HCT116 (cell line): ENCODE results near the gene LCN10. TPM values are rescaled to one million over a fixed set of nuclear protein-coding genes. Genes with fewer than 3 reads are reported as not detected.

ENCODE experiments used
- ATAC-seq: fragments of 200-7000 bp; cut with Tn5 transposase; 2 replicates; pipeline ENCODE4 v1.9.1; 2020; ENCODE audit warnings: mild to moderate bottlenecking, moderate library complexity
- BruUV-seq: library from RNA; stranded (reverse); fragments of 400-500 nt; replicated peaks from 2 replicates; lab custom pipeline; 2021; lab: Mats Ljungman, UMichigan
- CTCF ChIA-PET: fragments of 300-600 bp; sonication (Branson Sonifier 250); formaldehyde crosslinking; loops from one replicate; lab custom pipeline; 2021; ENCODE audit warnings: antibody characterized with exemption; lab: Charles Lee
- POLR2A ChIA-PET: fragments of 300-600, 350-600 bp; sonication (Branson Sonifier 250); formaldehyde crosslinking; loops from one replicate; lab custom pipeline; 2021; ENCODE audit warnings: antibody characterized with exemption; lab: Charles Lee
- RAD21 ChIA-PET, 2 experiments: fragments of 300-600 bp; sonication (Branson Sonifier 250); formaldehyde crosslinking; loops; one replicate each; lab custom pipeline; 2023; ENCODE audit warnings: low total read pairs in 2 of 2; ENCODE audit not compliant: uncharacterized antibody in 2 of 2, unreplicated experiment in 2 of 2, low non-redundant PET in 1 of 2; lab: Charles Lee
- DNase-seq: peaks from one replicate; pipeline ENCODE4 v3.0.0-alpha.2; 2010; ENCODE audit warnings: low read depth, low spot score
- H2AFZ ChIP-seq: fragments of 200-600 bp; shearing (Covaris generic), sonication (generic); 2 replicates; pipeline ENCODE4 v1.6.1; 2017; ENCODE audit warnings: low read depth, mixed run types, mixed read lengths, antibody characterized with exemption, low read length; ENCODE audit not compliant: poor library complexity, severe bottlenecking
- H3K27ac ChIP-seq: 2 replicates; pipeline ENCODE4 v1.5.1; 2012; ENCODE audit warnings: low read depth, low read length
- H3K27me3 ChIP-seq: fragments of 200-600 bp; sonication (generic); 2 replicates; pipeline ENCODE4 v1.6.1; 2016; ENCODE audit warnings: mixed run types, low read length, mixed read lengths; ENCODE audit not compliant: insufficient read depth
- H3K36me3 ChIP-seq, 2 experiments: fragments of 200-500 bp in 1 of 2; fragments of 200-600 bp in 1 of 2; sonication (Bioruptor generic) in 1 of 2; sonication (generic) in 1 of 2; 2 replicates each; pipeline versions ENCODE4 v1.5.1 to v1.6.1; 2014 to 2016; ENCODE audit warnings: low read length in 2 of 2, inconsistent platforms in 1 of 2, mixed read lengths in 1 of 2, mixed run types in 1 of 2; ENCODE audit not compliant: insufficient read depth in 2 of 2, control insufficient read depth in 1 of 2
- H3K4me1 ChIP-seq, 2 experiments: fragments of 200-600 bp in 1 of 2; sonication (generic) in 1 of 2; 2 replicates each; pipeline versions ENCODE4 v1.5.1 to v1.6.1; 2012 to 2017; ENCODE audit warnings: low read length in 2 of 2, inconsistent platforms in 1 of 2, mild to moderate bottlenecking in 1 of 2, mixed read lengths in 1 of 2, mixed run types in 1 of 2, moderate library complexity in 1 of 2; ENCODE audit not compliant: insufficient read depth in 2 of 2, control insufficient read depth in 1 of 2
- H3K4me2 ChIP-seq: fragments of 200-600 bp; sonication (generic); 2 replicates; pipeline ENCODE4 v1.6.1; 2017; ENCODE audit warnings: mixed run types, low read length, mixed read lengths
- H3K4me3 ChIP-seq, 2 experiments: fragments of 200-600 bp in 1 of 2; sonication (generic) in 1 of 2; replicated peaks in 1 of 2; 2 replicates each; pipeline ENCODE4 v1.5.1; 2011 to 2016; ENCODE audit warnings: low read length in 2 of 2, control low read depth in 1 of 2, low read depth in 1 of 2, mild to moderate bottlenecking in 1 of 2, mixed read lengths in 1 of 2, mixed run types in 1 of 2
- H3K79me2 ChIP-seq: fragments of 200-600 bp; sonication (generic); 2 replicates; pipeline ENCODE4 v1.6.1; 2017; ENCODE audit warnings: mild to moderate bottlenecking, mixed run types, low read length, moderate library complexity, mixed read lengths; ENCODE audit not compliant: insufficient read depth
- H3K9ac ChIP-seq: fragments of 200-600 bp; sonication (generic); 2 replicates; pipeline ENCODE4 v1.6.1; 2016; ENCODE audit warnings: low read length, mixed read lengths
- H3K9me2 ChIP-seq: fragments of 200-600 bp; sonication (generic), shearing (Covaris generic); 2 replicates; pipeline ENCODE4 v1.6.1; 2017; ENCODE audit warnings: mixed run types, mild to moderate bottlenecking, moderate library complexity; ENCODE audit not compliant: insufficient read depth
- H3K9me3 ChIP-seq, 2 experiments: fragments of 200-500 bp in 1 of 2; fragments of 200-600 bp in 1 of 2; sonication (Bioruptor generic) in 1 of 2; sonication (generic) in 1 of 2; 2 replicates each; pipeline ENCODE4 v1.6.1; 2014 to 2017; ENCODE audit warnings: low read length in 2 of 2, mixed read lengths in 2 of 2, inconsistent platforms in 1 of 2, low read depth in 1 of 2, mild to moderate bottlenecking in 1 of 2, mixed run types in 1 of 2, moderate library complexity in 1 of 2; ENCODE audit not compliant: control insufficient read depth in 1 of 2, insufficient read depth in 1 of 2
- H4K20me1 ChIP-seq: fragments of 200-600 bp; sonication (generic), shearing (Covaris generic); 2 replicates; pipeline ENCODE4 v1.6.1; 2017; ENCODE audit warnings: mixed run types, mild to moderate bottlenecking, moderate library complexity; ENCODE audit not compliant: insufficient read depth
- CBX3 ChIP-seq: IDR thresholded peaks from 2 replicates; pipeline ENCODE4 v1.6.1; 2012; ENCODE audit warnings: low read depth
- CEBPB ChIP-seq: IDR thresholded peaks from 2 replicates; pipeline ENCODE4 v1.6.1; 2012; ENCODE audit warnings: low read depth
- CTCF ChIP-seq, 3 experiments: fragments of 200-600 bp in 1 of 3; sonication (generic) in 1 of 3; IDR thresholded peaks in 2 of 3; conservative IDR thresholded peaks in 1 of 3; 2 replicates each; pipeline ENCODE4 v1.5.1; 2012 to 2017; ENCODE audit warnings: low read depth in 2 of 3, low read length in 2 of 3, antibody characterized with exemption in 1 of 3, borderline replicate concordance in 1 of 3, control low read depth in 1 of 3, mild to moderate bottlenecking in 1 of 3, mixed read lengths in 1 of 3, mixed run types in 1 of 3, moderate library complexity in 1 of 3; ENCODE audit not compliant: insufficient read depth in 1 of 3
- EGR1 ChIP-seq: IDR thresholded peaks from 2 replicates; pipeline ENCODE4 v1.6.1; 2012; ENCODE audit warnings: low read depth
- ELF1 ChIP-seq: IDR thresholded peaks from 2 replicates; pipeline ENCODE4 v1.6.1; 2012; ENCODE audit warnings: low read depth, borderline replicate concordance
- EZH2 ChIP-seq: fragments of 200-600 bp; sonication (generic); IDR thresholded peaks from 2 replicates; pipeline ENCODE4 v1.6.1; 2017; ENCODE audit warnings: antibody characterized with exemption, mixed run types
- JUND ChIP-seq: IDR thresholded peaks from 2 replicates; pipeline ENCODE4 v1.6.1; 2012
- POLR2A ChIP-seq: IDR thresholded peaks from 2 replicates; pipeline ENCODE4 v1.7.0; 2011; ENCODE audit warnings: borderline replicate concordance; ENCODE audit not compliant: insufficient read depth, insufficient read length; ENCODE audit errors: extremely low read depth
- POLR2AphosphoS5 ChIP-seq: IDR thresholded peaks from 2 replicates; pipeline ENCODE4 v1.6.1; 2011; ENCODE audit warnings: mild to moderate bottlenecking, low read depth, low read length, moderate library complexity
- SRF ChIP-seq: IDR thresholded peaks from 2 replicates; pipeline ENCODE4 v1.6.1; 2012; ENCODE audit warnings: low read depth
- YY1 ChIP-seq: IDR thresholded peaks from 2 replicates; pipeline ENCODE4 v1.6.1; 2011; ENCODE audit warnings: low read length, low read depth, moderate library complexity, mild to moderate bottlenecking; ENCODE audit not compliant: insufficient replicate concordance; ENCODE audit errors: extremely low read depth
- ZBTB33 ChIP-seq: IDR thresholded peaks from 2 replicates; pipeline ENCODE4 v1.6.1; 2011; ENCODE audit warnings: mild to moderate bottlenecking, low read length, moderate library complexity; ENCODE audit not compliant: insufficient replicate concordance; ENCODE audit errors: extremely low read depth
- ZFX ChIP-seq: fragments of 450-650 bp; IDR thresholded peaks from 2 replicates; pipeline ENCODE4 v1.6.1; 2017
- ZNF274 ChIP-seq: fragments of 200-500 bp; sonication (Bioruptor generic); IDR thresholded peaks from 2 replicates; pipeline ENCODE4 v1.6.1; 2014; ENCODE audit warnings: mild to moderate bottlenecking, low read depth, low read length, inconsistent platforms
- intact Hi-C: fragments of 100-400 bp; cut with micrococcal nuclease; formaldehyde crosslinking; loops from 2 replicates; pipeline ENCODE4 v1.10.0; 2022
- total RNA-seq: library from RNA; stranded (reverse); gene quantifications from one replicate; pipeline ENCODE4 v1.2.1, GENCODE V29; 2021; ENCODE audit not compliant: unreplicated experiment
- TF ChIP-seq, protein P1 (sequence below): IDR thresholded peaks from 2 replicates; pipeline ENCODE4 v1.6.1; 2012; ENCODE audit warnings: low read depth
- TF ChIP-seq, protein P2 (sequence below): IDR thresholded peaks from 2 replicates; pipeline ENCODE4 v1.6.1; 2012

The LCN10 gene
- total RNA-seq, 1 experiment from 2014 or later, result not detected

- TF ChIP-seq CTCF (IDR thresholded peaks at IDR 0.05 in 2 of 3, conservative IDR thresholded peaks at IDR 0.05 in 1 of 3; ENCODE audit: borderline replicate concordance in 1 of 3, insufficient read depth in 1 of 3, low read depth in 2 of 3, low read length in 2 of 3) (no peak), POLR2AphosphoS5 (no peak), EZH2 (no peak), SRF (no peak), JUND (no peak), YY1 (no peak)
- TF ChIP-seq, protein P1, sequence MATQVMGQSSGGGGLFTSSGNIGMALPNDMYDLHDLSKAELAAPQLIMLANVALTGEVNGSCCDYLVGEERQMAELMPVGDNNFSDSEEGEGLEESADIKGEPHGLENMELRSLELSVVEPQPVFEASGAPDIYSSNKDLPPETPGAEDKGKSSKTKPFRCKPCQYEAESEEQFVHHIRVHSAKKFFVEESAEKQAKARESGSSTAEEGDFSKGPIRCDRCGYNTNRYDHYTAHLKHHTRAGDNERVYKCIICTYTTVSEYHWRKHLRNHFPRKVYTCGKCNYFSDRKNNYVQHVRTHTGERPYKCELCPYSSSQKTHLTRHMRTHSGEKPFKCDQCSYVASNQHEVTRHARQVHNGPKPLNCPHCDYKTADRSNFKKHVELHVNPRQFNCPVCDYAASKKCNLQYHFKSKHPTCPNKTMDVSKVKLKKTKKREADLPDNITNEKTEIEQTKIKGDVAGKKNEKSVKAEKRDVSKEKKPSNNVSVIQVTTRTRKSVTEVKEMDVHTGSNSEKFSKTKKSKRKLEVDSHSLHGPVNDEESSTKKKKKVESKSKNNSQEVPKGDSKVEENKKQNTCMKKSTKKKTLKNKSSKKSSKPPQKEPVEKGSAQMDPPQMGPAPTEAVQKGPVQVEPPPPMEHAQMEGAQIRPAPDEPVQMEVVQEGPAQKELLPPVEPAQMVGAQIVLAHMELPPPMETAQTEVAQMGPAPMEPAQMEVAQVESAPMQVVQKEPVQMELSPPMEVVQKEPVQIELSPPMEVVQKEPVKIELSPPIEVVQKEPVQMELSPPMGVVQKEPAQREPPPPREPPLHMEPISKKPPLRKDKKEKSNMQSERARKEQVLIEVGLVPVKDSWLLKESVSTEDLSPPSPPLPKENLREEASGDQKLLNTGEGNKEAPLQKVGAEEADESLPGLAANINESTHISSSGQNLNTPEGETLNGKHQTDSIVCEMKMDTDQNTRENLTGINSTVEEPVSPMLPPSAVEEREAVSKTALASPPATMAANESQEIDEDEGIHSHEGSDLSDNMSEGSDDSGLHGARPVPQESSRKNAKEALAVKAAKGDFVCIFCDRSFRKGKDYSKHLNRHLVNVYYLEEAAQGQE, result no peak
Observed at GRCh38 chr9:136777359-136777758, 34.6 kb upstream of the LCN10 start (continued).

DNA sequence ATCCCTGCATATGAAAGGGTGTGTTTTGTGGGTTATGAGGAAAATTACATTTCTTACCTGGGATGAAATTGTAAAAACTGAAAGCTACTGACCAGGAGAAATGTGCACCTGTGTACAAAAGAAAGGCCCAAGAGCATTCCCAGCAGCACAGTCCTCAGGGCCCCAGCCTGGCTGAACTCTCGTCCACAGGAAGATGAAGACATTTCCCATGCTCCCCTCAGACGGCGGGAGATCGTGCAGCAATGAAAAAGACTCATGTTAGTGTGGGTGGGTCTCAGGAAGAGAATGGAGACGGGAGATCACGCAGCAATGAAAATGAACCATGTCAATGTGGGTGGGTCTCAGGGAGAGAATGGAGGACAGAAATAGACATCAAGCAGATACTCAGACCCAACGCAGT lies 34.2 kb upstream of the LCN10 start:
- no peaks in the 10 kb centered on the region for H3K4me1 ChIP-seq
- no peak overlapping the region for H2AFZ ChIP-seq
- H3K27ac ChIP-seq, result no peak overlapping the region
- H3K79me2 ChIP-seq, result no peaks in the 10 kb centered on the region
- CTCF ChIA-PET, result no interaction called here
- ATAC-seq (no peak), DNase-seq (no peak)
- H3K4me3 ChIP-seq, result no peak overlapping the region
- H3K27me3 ChIP-seq, result no peaks in the 10 kb centered on the region
- H3K36me3 ChIP-seq, result no peaks in the 10 kb centered on the region
- peaks cover 6 to 16% of the 10 kb centered on the region in 2 experiments; a peak in 2 of 4 replicates for H3K9me3 ChIP-seq
- H3K4me2 ChIP-seq, result no peak overlapping the region
- H3K9ac ChIP-seq, result no peak overlapping the region
- no TSS peak for BruUV-seq
- POLR2A ChIA-PET, result no interaction called here
- H4K20me1 ChIP-seq, result no peaks in the 10 kb centered on the region
- H3K9me2 ChIP-seq, result no peaks in the 10 kb centered on the region
- RAD21 ChIA-PET, result no interaction called here
- intact Hi-C loops, result no loop called here
- TF ChIP-seq CTCF (IDR thresholded peaks at IDR 0.05 in 2 of 3, conservative IDR thresholded peaks at IDR 0.05 in 1 of 3; ENCODE audit: borderline replicate concordance in 1 of 3, insufficient read depth in 1 of 3, low read depth in 2 of 3, low read length in 2 of 3) (no peak), CEBPB (no peak), YY1 (no peak), ZNF274 (no peak), CBX3 (no peak), POLR2A (no peak), ELF1 (no peak), EZH2 (no peak), ZBTB33 (no peak), ZFX (no peak), EGR1 (no peak)
- TF ChIP-seq, protein P2, sequence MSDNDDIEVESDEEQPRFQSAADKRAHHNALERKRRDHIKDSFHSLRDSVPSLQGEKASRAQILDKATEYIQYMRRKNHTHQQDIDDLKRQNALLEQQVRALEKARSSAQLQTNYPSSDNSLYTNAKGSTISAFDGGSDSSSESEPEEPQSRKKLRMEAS, result no peak
